Activated gamma-delta T cell (primary cell): ENCODE measurements around the gene CD1D.
A peak's percentile ranks its signal among the peaks of the same experiment; 100 is the strongest.
"Not testable (repeated sequence)": the region's sequence is repeated elsewhere in the genome, so short reads cannot be mapped to it uniquely, and the experiment has no call there.

Source experiments
- DNase-seq: peaks from one replicate; lab custom pipeline; 2025; lab: John Stamatoyannopoulos, UW
- total RNA-seq, 2 donors: gene quantifications; one replicate each; lab custom pipeline; 2026; lab: John Stamatoyannopoulos, UW

The CD1D gene
- 0 to 0.05 reads per million in 2 donors for total RNA-seq

GRCh38 chr1:158180741-158181576, at the start of gene CD1D:
Gene CD1D, plus strand, starts transcription at chr1:158180895. Its CDS starts 207 bp downstream, at chr1:158181102.
- DNase-seq, result no peak

- DNase-seq, result no peak
Observed at GRCh38 chr1:158131217-158131616, 49.5 kb upstream of the CD1D start.

- DNase-seq, result no peak
Observed at GRCh38 chr1:158140764-158141192, 39.9 kb upstream of the CD1D start.

- no peak for DNase-seq
Observed at GRCh38 chr1:158145173-158145719, 35.4 kb upstream of the CD1D start.

GRCh38 chr1:158146165-158146564, 34.5 kb upstream of the CD1D start:
- DNase-seq, result no peak

GRCh38 chr1:158146739-158147138, 34.0 kb upstream of the CD1D start:
- no peak for DNase-seq

- DNase-seq, result no peak
Observed at GRCh38 chr1:158147401-158147800, 33.3 kb upstream of the CD1D start.

- no peak for DNase-seq
Observed at GRCh38 chr1:158147869-158148268, 32.8 kb upstream of the CD1D start.

GRCh38 chr1:158148468-158148867, 32.2 kb upstream of the CD1D start:
- no peak for DNase-seq

- no peak for DNase-seq
Observed at GRCh38 chr1:158149175-158149574, 31.5 kb upstream of the CD1D start.

- DNase-seq, result peak; percentile 33
Observed at GRCh38 chr1:158149577-158150269, 31.0 kb upstream of the CD1D start.

GRCh38 chr1:158150523-158150922, 30.2 kb upstream of the CD1D start:
- DNase-seq, result no peak

GRCh38 chr1:158153179-158153578, 27.5 kb upstream of the CD1D start:
- no peak for DNase-seq

GRCh38 chr1:158153746-158154444, 26.8 kb upstream of the CD1D start:
- DNase-seq, result no peak

- no peak for DNase-seq
Observed at GRCh38 chr1:158154501-158154900, 26.2 kb upstream of the CD1D start.

- DNase-seq, result no peak
Observed at GRCh38 chr1:158155673-158156072, 25.0 kb upstream of the CD1D start.

- DNase-seq, result no peak
Observed at GRCh38 chr1:158159597-158159996, 21.1 kb upstream of the CD1D start.

- DNase-seq, result no peak
Observed at GRCh38 chr1:158161446-158161845, 19.2 kb upstream of the CD1D start.

GRCh38 chr1:158163000-158163947, 17.4 kb upstream of the CD1D start:
- DNase-seq, result no peak

- DNase-seq, result no peak
Observed at GRCh38 chr1:158169105-158169504, 11.6 kb upstream of the CD1D start.

- not testable (repeated sequence) for DNase-seq
Observed at GRCh38 chr1:158175915-158176314, 4.8 kb upstream of the CD1D start.
